Measurements from ENCODE around the gene AARSD1. TPM values are rescaled to one million over a fixed set of nuclear protein-coding genes. Genes with fewer than 3 reads are reported as not detected.
A peak's percentile ranks its signal among the peaks of the same experiment; 100 is the strongest.

The AARSD1 gene
- total RNA-seq, 1 donor from 2014 or later, result 70.4 TPM

DNA sequence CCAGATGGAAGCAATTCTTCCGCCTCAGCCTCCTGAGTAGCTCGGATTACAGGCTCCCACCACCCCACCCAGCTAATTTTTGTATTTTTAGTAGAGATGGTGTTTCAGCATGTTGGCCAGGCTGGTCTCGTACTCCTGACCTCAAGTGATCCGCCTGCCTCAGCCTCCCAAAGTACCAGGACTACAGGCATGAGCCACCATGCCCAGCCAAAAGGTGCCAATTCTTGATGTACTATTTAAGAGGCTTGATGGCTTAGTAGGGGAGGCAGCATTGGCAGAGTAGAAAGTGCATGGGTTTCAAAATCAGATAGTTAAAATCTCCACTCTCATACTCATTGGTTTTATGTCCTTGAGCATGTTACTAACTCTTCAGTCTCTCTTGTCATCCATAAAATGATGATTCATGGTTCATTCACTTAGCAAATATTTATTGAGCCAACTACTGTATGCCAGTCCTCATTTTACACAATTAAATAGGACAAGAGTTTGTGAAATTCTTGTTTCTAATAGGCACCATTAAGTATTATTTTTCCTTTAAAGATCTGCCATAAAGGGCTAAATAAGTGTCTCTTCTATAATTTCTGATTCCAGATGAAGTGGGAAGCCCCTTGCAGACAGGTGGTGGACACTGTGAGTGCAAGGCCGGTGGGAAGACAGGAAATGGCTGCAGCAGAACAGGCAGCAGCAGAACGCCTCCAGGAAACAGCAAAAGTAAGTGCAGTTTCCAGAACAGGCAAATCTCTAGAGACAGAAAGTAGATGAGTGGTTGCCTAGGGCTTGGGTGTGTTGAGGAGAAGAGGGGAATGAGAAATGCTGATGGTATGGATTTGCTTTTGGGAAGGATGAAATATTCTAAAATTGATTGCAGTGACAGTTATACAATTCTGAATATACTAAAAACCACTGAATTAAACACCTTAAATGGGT, 25.7 kb upstream of the AARSD1 start:
- ChIA-PET CTCF (no interaction called here), POLR2A (interaction anchor here (0.6 to 6.8 kb wide), 2 partner anchors 8 to 166 kb away, joined by 4 to 124 read pairs; partner anchors contain the start of gene RPL27)
- ATAC-seq (ENCODE audit: low read depth) (no peak), DNase-seq (no peak)
- peaks cover 42% of the 10 kb centered on the region for H3K4me1 Mint-ChIP-seq
- intact Hi-C loops (cut with micrococcal nuclease), result loop anchor here (10.0 kb wide), 1 partner anchor 245 kb away; the partner anchor contains the start of gene EZH1
- H3K27ac Mint-ChIP-seq, result peak overlapping the region; percentile 32
- no peaks in the 10 kb centered on the region for H3K9me3 Mint-ChIP-seq
- TF ChIP-seq, protein P1, sequence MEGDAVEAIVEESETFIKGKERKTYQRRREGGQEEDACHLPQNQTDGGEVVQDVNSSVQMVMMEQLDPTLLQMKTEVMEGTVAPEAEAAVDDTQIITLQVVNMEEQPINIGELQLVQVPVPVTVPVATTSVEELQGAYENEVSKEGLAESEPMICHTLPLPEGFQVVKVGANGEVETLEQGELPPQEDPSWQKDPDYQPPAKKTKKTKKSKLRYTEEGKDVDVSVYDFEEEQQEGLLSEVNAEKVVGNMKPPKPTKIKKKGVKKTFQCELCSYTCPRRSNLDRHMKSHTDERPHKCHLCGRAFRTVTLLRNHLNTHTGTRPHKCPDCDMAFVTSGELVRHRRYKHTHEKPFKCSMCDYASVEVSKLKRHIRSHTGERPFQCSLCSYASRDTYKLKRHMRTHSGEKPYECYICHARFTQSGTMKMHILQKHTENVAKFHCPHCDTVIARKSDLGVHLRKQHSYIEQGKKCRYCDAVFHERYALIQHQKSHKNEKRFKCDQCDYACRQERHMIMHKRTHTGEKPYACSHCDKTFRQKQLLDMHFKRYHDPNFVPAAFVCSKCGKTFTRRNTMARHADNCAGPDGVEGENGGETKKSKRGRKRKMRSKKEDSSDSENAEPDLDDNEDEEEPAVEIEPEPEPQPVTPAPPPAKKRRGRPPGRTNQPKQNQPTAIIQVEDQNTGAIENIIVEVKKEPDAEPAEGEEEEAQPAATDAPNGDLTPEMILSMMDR (IDR thresholded peaks at IDR 0.05), result no peak
- no peaks in the 10 kb centered on the region for H3K27me3 Mint-ChIP-seq
- peaks cover 82% of the 10 kb centered on the region for H3K36me3 Mint-ChIP-seq (ENCODE audit: low read depth)
- no peak overlapping the region for H3K4me3 Mint-ChIP-seq

DNA sequence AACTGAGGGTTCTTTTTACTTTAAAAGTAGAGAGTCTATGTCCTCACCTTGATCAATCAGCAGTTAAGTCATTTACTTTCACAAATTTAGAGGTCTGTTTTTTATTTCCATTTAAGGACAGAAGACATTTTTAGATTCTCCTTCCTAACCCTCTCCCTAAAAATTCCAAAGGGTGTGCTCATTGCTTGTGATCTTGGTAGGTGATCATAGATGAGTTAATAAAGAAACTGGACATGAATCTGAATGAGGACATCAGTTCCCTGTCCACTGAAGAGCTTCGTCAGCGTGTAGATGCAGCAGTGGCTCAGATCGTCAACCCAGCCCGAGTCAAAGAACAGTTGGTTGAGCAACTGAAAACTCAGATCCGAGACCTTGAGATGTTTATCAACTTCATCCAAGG, 24.9 kb upstream of the AARSD1 start:
- intact Hi-C loops (cut with micrococcal nuclease), result loop anchor here (10.0 kb wide), 1 partner anchor 244 kb away; the partner anchor contains the start of gene EZH1
- POLR2A ChIA-PET, result interaction anchor here (0.6 to 6.8 kb wide), 2 partner anchors 8 to 166 kb away, joined by 4 to 124 read pairs; partner anchors contain the start of gene RPL27
- CTCF ChIA-PET, result no interaction called here
- Mint-ChIP-seq H3K9me3 (no peaks in the 10 kb centered on the region), H3K4me3 (no peak overlapping the region), H3K36me3 (ENCODE audit: low read depth) (peaks cover 75% of the 10 kb centered on the region), H3K4me1 (peaks cover 51% of the 10 kb centered on the region), H3K27ac (no peak overlapping the region), H3K27me3 (no peaks in the 10 kb centered on the region)
- DNase-seq (no peak), ATAC-seq (ENCODE audit: low read depth) (no peak)
- TF ChIP-seq, protein P1 (IDR thresholded peaks at IDR 0.05), result no peak

DNA sequence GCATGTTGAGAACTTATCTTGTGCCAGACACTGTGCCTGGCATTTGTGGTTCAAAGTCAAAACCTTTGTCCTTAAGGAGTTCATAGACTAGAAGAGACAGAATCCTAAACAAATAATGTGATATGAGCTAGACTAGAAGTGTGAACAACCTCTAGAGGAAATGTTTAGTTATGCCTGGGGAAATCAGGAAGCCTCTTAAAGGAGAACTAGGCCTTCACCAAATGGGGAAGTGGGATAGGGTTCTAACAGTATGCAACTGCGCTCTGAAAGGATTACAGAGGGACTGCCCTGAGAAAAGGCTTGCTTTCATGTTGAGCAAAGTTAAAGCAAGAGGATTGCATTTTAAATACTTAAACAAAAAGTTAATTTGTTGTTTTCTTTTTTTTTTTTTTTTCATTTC, 21.0 kb upstream of the AARSD1 start:
- Mint-ChIP-seq H3K4me3 (peak overlapping the region; percentile 78), H3K9me3 (no peaks in the 10 kb centered on the region), H3K4me1 (peaks cover 69% of the 10 kb centered on the region), H3K36me3 (ENCODE audit: low read depth) (peaks cover 61% of the 10 kb centered on the region), H3K27ac (peak overlapping the region; percentile 91), H3K27me3 (no peaks in the 10 kb centered on the region)
- DNase-seq (no peak), ATAC-seq (ENCODE audit: low read depth) (peak; percentile 72)
- TF ChIP-seq, protein P1 (IDR thresholded peaks at IDR 0.05), result no peak
- ChIA-PET CTCF (interaction anchor here (1.3 to 2.1 kb wide), 2 partner anchors 11 to 13 kb away, joined by 3 to 19 read pairs; partner anchors contain the start of gene RPL27), POLR2A (interaction anchor here (0.5 to 6.8 kb wide), 24 partner anchors 12 to 1724 kb away, joined by 3 to 124 read pairs (median 6); partner anchors contain the start of genes AARSD1, BECN1, DBF4B and DHX8)
- intact Hi-C loops (cut with micrococcal nuclease), result loop anchor here (1.0 to 10.0 kb wide), 3 partner anchors 13 to 240 kb away; partner anchors contain the start of genes AARSD1, EZH1 and RPL27

DNA sequence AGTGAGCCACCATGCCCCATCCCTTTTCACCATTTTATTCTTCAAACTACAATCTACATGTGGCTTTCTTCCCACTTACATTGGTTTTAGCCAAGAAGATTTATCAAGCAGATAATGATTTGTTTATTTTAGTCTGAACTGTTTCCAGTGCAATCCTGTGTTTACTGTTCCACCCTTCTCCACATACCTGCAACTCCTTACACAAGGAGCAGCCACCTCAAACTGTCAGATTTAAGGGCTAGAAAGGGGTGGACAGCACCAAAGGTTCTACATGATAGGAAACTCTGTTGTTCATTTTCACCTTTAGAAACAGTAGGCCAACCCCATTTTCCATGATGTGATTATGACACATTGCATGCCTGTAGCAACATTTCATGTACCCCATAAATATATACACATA, 18.0 kb upstream of the AARSD1 start:
- intact Hi-C loops (cut with micrococcal nuclease), result loop anchor here (5.0 to 10.0 kb wide), 2 partner anchors 150 to 237 kb away; partner anchors contain the start of genes EZH1 and PSME3
- Mint-ChIP-seq H3K4me1 (peaks cover 66% of the 10 kb centered on the region), H3K27me3 (no peaks in the 10 kb centered on the region), H3K36me3 (ENCODE audit: low read depth) (peaks cover 32% of the 10 kb centered on the region), H3K4me3 (peak overlapping the region; percentile 98), H3K27ac (peak overlapping the region; percentile 12), H3K9me3 (no peaks in the 10 kb centered on the region)
- no peak for DNase-seq
- TF ChIP-seq, protein P1 (IDR thresholded peaks at IDR 0.05), result no peak
- ATAC-seq (ENCODE audit: low read depth), result no peak
- ChIA-PET POLR2A (interaction anchor here (0.6 to 3.4 kb wide), 6 partner anchors 16 to 1317 kb away, joined by 3 to 37 read pairs (median 4); partner anchors contain the start of genes AARSD1, BECN1 and RPL27), CTCF (no interaction called here)

Measured in activated B cell treated with CpG ODN at 0.5 μM for 24 hours (primary cell).